Stimulated activated CD8-positive, alpha-beta memory T cell treated with anti-CD3 and anti-CD28 coated beads, Interleukin-7, amount 100 ng/mL, for 24 hours (primary cell): Measurements from ENCODE around the gene GTF2A1.

Experiments used
- DNase-seq: peaks from one replicate; pipeline ENCODE4 v3.0.0-alpha.2; 2020; ENCODE audit warnings: low read depth

GTF2A1 gene

GRCh38 chr14:81137316-81137715, 83.4 kb downstream of the GTF2A1 start:
- DNase-seq, result no peak

- DNase-seq, result no peak
Observed at GRCh38 chr14:81133400-81133799, 87.4 kb downstream of the GTF2A1 start.

- no peak for DNase-seq
Observed at GRCh38 chr14:81132468-81132867, 88.3 kb downstream of the GTF2A1 start.

- DNase-seq, result no peak
Observed at GRCh38 chr14:81129242-81129641, 91.5 kb downstream of the GTF2A1 start.

- no peak for DNase-seq
Observed at GRCh38 chr14:81127785-81128184, 93.0 kb downstream of the GTF2A1 start.

- DNase-seq, result no peak
Observed at GRCh38 chr14:81125536-81125935, 95.2 kb downstream of the GTF2A1 start.
